Uterus (tissue), 2 donors: ENCODE data around the gene C13orf46.

Experiments
- CTCF ChIP-seq, 4 experiments: fragments of 200-600 bp in 2 of 4; fragments of 450-650 bp in 2 of 4; sonication (generic) in 2 of 4; IDR thresholded peaks; one replicate each; pipeline ENCODE4 v1.5.1; 2016 to 2019; ENCODE audit warnings: antibody characterized with exemption in 4 of 4, mild to moderate bottlenecking in 2 of 4, moderate library complexity in 1 of 4
- POLR2A ChIP-seq, 2 donors: fragments of 450-650 bp; IDR thresholded peaks; one replicate each; pipeline ENCODE4 v1.6.1; 2016; ENCODE audit warnings: antibody characterized with exemption in 2 of 2, mild to moderate bottlenecking in 1 of 2, moderate library complexity in 1 of 2

- TF ChIP-seq CTCF (IDR thresholded peaks at IDR 0.05): no peak
- no peak for TF ChIP-seq POLR2A (IDR thresholded peaks at IDR 0.05)
Measured at GRCh38 chr13:113915786-113916329, 58.0 kb downstream of the C13orf46 start.
